ENCODE data around the gene PLPP7.

GRCh38 chr9:131291795-131292315, 2.3 kb downstream of the PLPP7 start:
- no peak for TF ChIP-seq GATA3 (IDR thresholded peaks at IDR 0.05; ENCODE audit: low read depth, low read length)
- no peak for TF ChIP-seq GATA2 (IDR thresholded peaks at IDR 0.05; ENCODE audit: low read depth, low read length)
